Neural progenitor cell (in vitro differentiated cells): ENCODE results near the gene RNF4. TPM values are rescaled to one million over a fixed set of nuclear protein-coding genes. Genes with fewer than 3 reads are reported as not detected.
A peak's percentile ranks its signal among the peaks of the same experiment; 100 is the strongest.

Source experiments
- DNase-seq: peaks from one replicate; pipeline ENCODE4 v3.0.0-alpha.2; 2016; ENCODE audit warnings: low spot score
- H2AFZ ChIP-seq: fragments of 200-600 bp; sonication (generic); replicated peaks from 2 replicates; pipeline ENCODE4 v1.6.1; 2016; ENCODE audit warnings: antibody characterized with exemption
- H3F3A ChIP-seq: fragments of 200-600 bp; sonication (generic); 2 replicates; pipeline ENCODE4 v1.6.1; 2016; ENCODE audit warnings: antibody characterized with exemption, low read depth
- H3K27ac ChIP-seq: fragments of 200-600 bp; sonication (generic); 2 replicates; pipeline ENCODE4 v1.5.1; 2016; ENCODE audit warnings: mild to moderate bottlenecking
- H3K27me3 ChIP-seq: fragments of 200-600 bp; sonication (generic); 2 replicates; pipeline ENCODE4 v1.6.1; 2016; ENCODE audit warnings: mild to moderate bottlenecking, moderate library complexity
- H3K36me3 ChIP-seq: fragments of 200-600 bp; sonication (generic); 2 replicates; pipeline ENCODE4 v1.5.1; 2016
- H3K4me1 ChIP-seq: fragments of 200-600 bp; sonication (generic); 2 replicates; pipeline ENCODE4 v1.6.1; 2016; ENCODE audit warnings: mixed run types
- H3K4me2 ChIP-seq: fragments of 200-600 bp; sonication (generic); 2 replicates; pipeline ENCODE4 v1.6.1; 2016
- H3K4me3 ChIP-seq: fragments of 200-600 bp; sonication (generic); 2 replicates; pipeline ENCODE4 v1.5.1; 2016
- H3K79me2 ChIP-seq: fragments of 200-600 bp; sonication (generic); 2 replicates; pipeline ENCODE4 v1.6.1; 2016; ENCODE audit warnings: low read depth
- H3K9ac ChIP-seq: fragments of 200-600 bp; sonication (generic); 2 replicates; pipeline ENCODE4 v1.6.1; 2016
- H3K9me3 ChIP-seq: fragments of 200-600 bp; sonication (generic); 2 replicates; pipeline ENCODE4 v1.5.1; 2016; ENCODE audit warnings: low read depth
- H4K20me1 ChIP-seq: fragments of 200-600 bp; sonication (generic); 2 replicates; pipeline ENCODE4 v1.6.1; 2016; ENCODE audit warnings: low read depth
- H3K27ac Mint-ChIP-seq: 3 replicates; pipeline ENCODE4 v1.8.0; 2021; ENCODE audit warnings: mixed read lengths
- H3K27me3 Mint-ChIP-seq: 2 replicates; pipeline ENCODE4 v1.8.0; 2022; ENCODE audit warnings: low read depth, mild to moderate bottlenecking, inconsistent platforms, moderate library complexity, mixed read lengths; ENCODE audit not compliant: insufficient read depth
- H3K36me3 Mint-ChIP-seq: 3 replicates; pipeline ENCODE4 v1.8.0; 2021; ENCODE audit warnings: mixed read lengths
- H3K4me1 Mint-ChIP-seq: 3 replicates; pipeline ENCODE4 v1.8.0; 2021; ENCODE audit warnings: mixed read lengths
- H3K4me3 Mint-ChIP-seq: 3 replicates; pipeline ENCODE4 v1.8.0; 2021; ENCODE audit warnings: mild to moderate bottlenecking, moderate library complexity, mixed read lengths
- H3K9me3 Mint-ChIP-seq: 3 replicates; pipeline ENCODE4 v1.8.0; 2020; ENCODE audit warnings: mixed read lengths
- EZH2 ChIP-seq: fragments of 200-600 bp; sonication (generic); IDR thresholded peaks from 2 replicates; pipeline ENCODE4 v1.6.1; 2017; ENCODE audit warnings: antibody characterized with exemption, mild to moderate bottlenecking, moderate library complexity
- EZH2phosphoT487 ChIP-seq: fragments of 200-600 bp; sonication (generic); IDR thresholded peaks from 2 replicates; pipeline ENCODE4 v1.6.1; 2017; ENCODE audit warnings: antibody characterized with exemption
- total RNA-seq: library from RNA; depleted of rRNA; stranded (reverse); fragments of >200 nt; gene quantifications from 2 replicates; pipeline ENCODE4 v1.2.3, GENCODE V29; 2015; ENCODE audit warnings: low replicate concordance
- TF ChIP-seq, protein P1 (sequence below): fragments of 200-600 bp; sonication (generic); IDR thresholded peaks from 2 replicates; pipeline ENCODE4 v1.5.1; 2017; ENCODE audit warnings: antibody characterized with exemption, mild to moderate bottlenecking

RNF4 gene
- total RNA-seq, 1 donor from 2014 or later, result 73.8 TPM

DNA sequence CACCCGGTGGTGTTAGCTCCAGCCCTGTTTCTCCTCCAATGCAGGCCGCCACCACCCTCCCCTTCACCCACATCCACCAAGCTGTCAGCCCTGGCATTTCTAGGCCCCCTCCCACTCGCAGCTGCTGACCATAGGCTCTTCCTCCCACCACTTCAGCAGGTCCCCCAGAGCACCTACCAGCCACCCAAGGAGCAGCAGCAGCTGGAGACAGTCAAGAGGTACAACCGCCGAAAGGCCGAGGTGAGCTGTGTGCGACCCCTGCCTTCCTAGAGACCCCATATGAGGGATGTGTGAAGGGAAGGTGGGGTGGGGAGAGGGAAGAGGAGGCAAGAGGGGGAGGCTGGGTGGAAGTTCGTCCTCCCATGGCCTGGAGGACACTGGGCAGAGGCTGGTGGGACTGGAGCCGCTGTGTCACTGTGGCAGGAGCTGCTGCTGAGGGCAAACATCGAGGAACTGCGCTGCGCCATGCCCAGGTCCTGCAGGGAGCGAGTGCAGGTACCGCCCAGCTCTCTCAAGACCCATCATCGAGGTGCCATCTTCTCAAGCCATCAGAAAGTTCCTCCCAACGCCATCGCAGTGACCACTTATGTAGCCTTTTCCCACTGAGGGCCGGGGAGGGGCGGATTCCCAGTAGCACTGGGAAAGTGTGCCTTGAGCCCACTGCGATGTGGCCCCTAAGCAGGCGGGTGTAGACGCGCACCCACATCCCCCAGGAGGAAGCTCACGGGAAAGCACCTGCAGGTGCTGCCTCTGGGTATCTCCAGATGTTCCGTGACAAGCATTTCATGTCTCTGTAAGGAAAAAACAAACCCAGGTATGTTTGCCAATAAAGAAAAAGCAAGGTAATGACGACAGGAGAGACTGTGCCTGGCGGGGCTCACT lies 19.2 kb upstream of the RNF4 start:
- Mint-ChIP-seq H3K36me3 (no peaks in the 10 kb centered on the region), H3K4me1 (no peaks in the 10 kb centered on the region), H3K27me3 (peaks cover 7% of the 10 kb centered on the region), H3K9me3 (no peaks in the 10 kb centered on the region), H3K27ac (no peak overlapping the region), H3K4me3 (peak overlapping the region; percentile 52)
- H3K27me3 ChIP-seq, result no peaks in the 10 kb centered on the region
- no peak overlapping the region for H3K4me3 ChIP-seq
- no peaks in the 10 kb centered on the region for H3K36me3 ChIP-seq
- no peaks in the 10 kb centered on the region for H3K79me2 ChIP-seq
- H3K4me1 ChIP-seq, result no peaks in the 10 kb centered on the region
- H3K4me2 ChIP-seq, result no peak overlapping the region
- TF ChIP-seq, protein P1, sequence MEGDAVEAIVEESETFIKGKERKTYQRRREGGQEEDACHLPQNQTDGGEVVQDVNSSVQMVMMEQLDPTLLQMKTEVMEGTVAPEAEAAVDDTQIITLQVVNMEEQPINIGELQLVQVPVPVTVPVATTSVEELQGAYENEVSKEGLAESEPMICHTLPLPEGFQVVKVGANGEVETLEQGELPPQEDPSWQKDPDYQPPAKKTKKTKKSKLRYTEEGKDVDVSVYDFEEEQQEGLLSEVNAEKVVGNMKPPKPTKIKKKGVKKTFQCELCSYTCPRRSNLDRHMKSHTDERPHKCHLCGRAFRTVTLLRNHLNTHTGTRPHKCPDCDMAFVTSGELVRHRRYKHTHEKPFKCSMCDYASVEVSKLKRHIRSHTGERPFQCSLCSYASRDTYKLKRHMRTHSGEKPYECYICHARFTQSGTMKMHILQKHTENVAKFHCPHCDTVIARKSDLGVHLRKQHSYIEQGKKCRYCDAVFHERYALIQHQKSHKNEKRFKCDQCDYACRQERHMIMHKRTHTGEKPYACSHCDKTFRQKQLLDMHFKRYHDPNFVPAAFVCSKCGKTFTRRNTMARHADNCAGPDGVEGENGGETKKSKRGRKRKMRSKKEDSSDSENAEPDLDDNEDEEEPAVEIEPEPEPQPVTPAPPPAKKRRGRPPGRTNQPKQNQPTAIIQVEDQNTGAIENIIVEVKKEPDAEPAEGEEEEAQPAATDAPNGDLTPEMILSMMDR, result no peak
- TF ChIP-seq EZH2 (no peak), EZH2phosphoT487 (no peak)
- no peak overlapping the region for H2AFZ ChIP-seq
- no peaks in the 10 kb centered on the region for H3F3A ChIP-seq
- no peaks in the 10 kb centered on the region for H4K20me1 ChIP-seq
- no peaks in the 10 kb centered on the region for H3K9me3 ChIP-seq
- no peak overlapping the region for H3K27ac ChIP-seq
- DNase-seq, result no peak
- H3K9ac ChIP-seq, result no peak overlapping the region

DNA sequence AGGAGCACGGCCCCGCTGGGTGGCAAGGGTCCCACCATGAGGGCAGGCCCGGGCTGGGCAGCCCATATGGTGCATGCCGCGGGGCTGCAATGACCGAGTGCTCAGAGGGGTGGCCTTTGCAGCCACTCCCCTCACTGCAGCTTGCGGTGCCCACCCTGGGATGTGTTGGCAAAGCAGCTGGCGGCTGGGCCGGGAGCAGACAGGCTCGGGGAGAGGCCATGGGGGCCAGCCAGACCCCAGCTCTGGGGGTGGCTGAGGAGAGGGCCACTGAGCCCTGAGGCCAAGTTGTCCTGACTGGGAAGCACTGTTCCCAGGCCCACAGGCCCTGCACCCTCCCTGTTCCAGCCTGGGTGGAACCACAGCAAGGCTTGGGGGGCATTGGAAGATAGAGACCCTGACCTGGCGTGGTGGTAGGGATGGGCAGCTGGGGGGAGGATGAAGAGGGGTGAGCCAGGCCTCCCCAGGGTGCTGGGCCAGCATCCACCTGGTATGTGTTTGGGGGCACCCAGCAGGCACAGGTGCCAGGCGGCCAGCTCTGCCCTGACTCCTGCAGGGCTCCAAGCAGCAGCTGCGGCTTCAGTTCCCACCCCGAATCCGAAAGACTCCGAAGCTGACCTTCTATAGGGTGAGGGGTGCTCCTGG lies 18.4 kb upstream of the RNF4 start:
- H3K27ac ChIP-seq, result no peak overlapping the region
- H3K27me3 ChIP-seq, result no peaks in the 10 kb centered on the region
- no peaks in the 10 kb centered on the region for H3K4me1 Mint-ChIP-seq
- TF ChIP-seq, protein P1, result no peak
- TF ChIP-seq EZH2 (no peak), EZH2phosphoT487 (no peak)
- H3K79me2 ChIP-seq, result no peaks in the 10 kb centered on the region
- peaks cover 7% of the 10 kb centered on the region for H3K27me3 Mint-ChIP-seq
- no peak overlapping the region for H2AFZ ChIP-seq
- no peaks in the 10 kb centered on the region for H3K36me3 ChIP-seq
- no peaks in the 10 kb centered on the region for H3F3A ChIP-seq
- no peak overlapping the region for H3K4me3 ChIP-seq
- no peak for DNase-seq
- H3K9me3 ChIP-seq, result no peaks in the 10 kb centered on the region
- H3K27ac Mint-ChIP-seq, result no peak overlapping the region
- H3K36me3 Mint-ChIP-seq, result no peaks in the 10 kb centered on the region
- no peak overlapping the region for H3K9ac ChIP-seq
- no peaks in the 10 kb centered on the region for H3K9me3 Mint-ChIP-seq
- no peak overlapping the region for H3K4me3 Mint-ChIP-seq
- no peak overlapping the region for H3K4me2 ChIP-seq
- H4K20me1 ChIP-seq, result no peaks in the 10 kb centered on the region
- H3K4me1 ChIP-seq, result no peaks in the 10 kb centered on the region

DNA sequence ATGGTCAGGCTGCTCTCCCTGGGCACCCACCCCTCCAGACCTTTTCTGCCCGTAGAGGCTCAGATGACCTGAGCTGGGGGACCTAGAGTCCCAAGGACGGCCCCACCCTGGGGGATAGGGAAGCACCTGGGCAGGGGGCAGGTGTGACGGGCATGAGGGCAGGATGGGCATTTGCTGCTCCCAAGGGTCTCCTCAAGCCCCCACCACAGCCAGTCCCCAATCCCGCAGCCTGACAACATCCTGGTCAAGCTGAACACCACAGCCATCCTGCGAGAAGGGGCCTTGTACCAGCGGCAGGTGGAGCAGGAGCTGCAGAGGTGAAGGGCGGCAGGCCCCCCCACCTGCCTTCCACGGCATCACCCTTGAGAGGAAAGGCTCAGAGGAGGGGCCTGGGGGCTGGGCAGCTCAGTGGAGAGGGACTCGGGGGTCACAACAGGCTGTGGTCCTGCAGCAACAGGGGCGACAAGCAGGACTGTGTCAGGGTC lies 17.8 kb upstream of the RNF4 start:
- H3K79me2 ChIP-seq, result no peaks in the 10 kb centered on the region

More for the DNA sequence above, 17.8 kb upstream of the RNF4 start:
- H3K27me3 Mint-ChIP-seq, result peaks cover 7% of the 10 kb centered on the region
- H3K27ac ChIP-seq, result no peak overlapping the region
- H3K4me2 ChIP-seq, result no peak overlapping the region
- no peak overlapping the region for H3K4me3 ChIP-seq
- H3K9me3 Mint-ChIP-seq, result no peaks in the 10 kb centered on the region
- H3K4me1 ChIP-seq, result no peaks in the 10 kb centered on the region
- no peak for DNase-seq
- H3K9me3 ChIP-seq, result no peaks in the 10 kb centered on the region
- H3K36me3 Mint-ChIP-seq, result no peaks in the 10 kb centered on the region
- no peaks in the 10 kb centered on the region for H4K20me1 ChIP-seq
- H3K36me3 ChIP-seq, result no peaks in the 10 kb centered on the region
- no peak overlapping the region for H2AFZ ChIP-seq
- H3K4me1 Mint-ChIP-seq, result no peaks in the 10 kb centered on the region
- TF ChIP-seq EZH2phosphoT487 (no peak), EZH2 (no peak)
- TF ChIP-seq, protein P1, result no peak
- no peak overlapping the region for H3K4me3 Mint-ChIP-seq
- no peaks in the 10 kb centered on the region for H3K27me3 ChIP-seq
- H3F3A ChIP-seq, result no peaks in the 10 kb centered on the region
- no peak overlapping the region for H3K27ac Mint-ChIP-seq
- no peak overlapping the region for H3K9ac ChIP-seq
